Nephron (organoid): ENCODE results near the gene TMC4.
A peak's percentile ranks its signal among the peaks of the same experiment; 100 is the strongest.
"Not testable (repeated sequence)": the region's sequence is repeated elsewhere in the genome, so short reads cannot be mapped to it uniquely, and the experiment has no call there.

Source experiments
- H3K27ac Mint-ChIP-seq, 3 experiments: 2 replicates each; pipeline ENCODE4 v1.8.0; 2020; ENCODE audit warnings: mixed read lengths in 3 of 3, mild to moderate bottlenecking in 2 of 3, moderate library complexity in 1 of 3
- H3K27me3 Mint-ChIP-seq: 2 replicates; pipeline ENCODE4 v1.8.0; 2021; ENCODE audit warnings: low read depth, mild to moderate bottlenecking, moderate library complexity, mixed read lengths
- H3K36me3 Mint-ChIP-seq: 2 replicates; pipeline ENCODE4 v1.8.0; 2020; ENCODE audit warnings: low read depth, mixed read lengths
- H3K4me1 Mint-ChIP-seq: 2 replicates; pipeline ENCODE4 v1.8.0; 2020; ENCODE audit warnings: mixed read lengths
- H3K4me3 Mint-ChIP-seq, 3 experiments: 2 replicates each; pipeline ENCODE4 v1.8.0; 2020; ENCODE audit warnings: mild to moderate bottlenecking in 3 of 3, mixed read lengths in 3 of 3, moderate library complexity in 2 of 3
- H3K9me3 Mint-ChIP-seq: 2 replicates; pipeline ENCODE4 v1.8.0; 2020; ENCODE audit warnings: mixed read lengths
- TF ChIP-seq, protein P1 (sequence below), 3 experiments: fragments of 200-600 bp; sonication (generic); IDR thresholded peaks; one replicate each; pipeline ENCODE4 v1.5.0; 2021; ENCODE audit warnings: antibody characterized with exemption in 3 of 3; ENCODE audit not compliant: unreplicated experiment in 3 of 3

TMC4 gene

GRCh38 chr19:54172471-54173358 is at the start of gene TMC4:
TMC4 (minus strand) TSS chr19:54173160; CDS start chr19:54173117, 43 bp downstream.
- Mint-ChIP-seq H3K36me3 (peaks cover 3% of the 10 kb centered on the region), H3K9me3 (no peaks in the 10 kb centered on the region), H3K27ac (peak within 1 kb of the TSS in 2 of 3 experiments; percentile 20 to 80), H3K27me3 (no peaks in the 10 kb centered on the region), H3K4me1 (peaks cover 5% of the 10 kb centered on the region), H3K4me3 (peak within 1 kb of the TSS; percentile 73 to 78 (median 76))
- TF ChIP-seq, protein P1, sequence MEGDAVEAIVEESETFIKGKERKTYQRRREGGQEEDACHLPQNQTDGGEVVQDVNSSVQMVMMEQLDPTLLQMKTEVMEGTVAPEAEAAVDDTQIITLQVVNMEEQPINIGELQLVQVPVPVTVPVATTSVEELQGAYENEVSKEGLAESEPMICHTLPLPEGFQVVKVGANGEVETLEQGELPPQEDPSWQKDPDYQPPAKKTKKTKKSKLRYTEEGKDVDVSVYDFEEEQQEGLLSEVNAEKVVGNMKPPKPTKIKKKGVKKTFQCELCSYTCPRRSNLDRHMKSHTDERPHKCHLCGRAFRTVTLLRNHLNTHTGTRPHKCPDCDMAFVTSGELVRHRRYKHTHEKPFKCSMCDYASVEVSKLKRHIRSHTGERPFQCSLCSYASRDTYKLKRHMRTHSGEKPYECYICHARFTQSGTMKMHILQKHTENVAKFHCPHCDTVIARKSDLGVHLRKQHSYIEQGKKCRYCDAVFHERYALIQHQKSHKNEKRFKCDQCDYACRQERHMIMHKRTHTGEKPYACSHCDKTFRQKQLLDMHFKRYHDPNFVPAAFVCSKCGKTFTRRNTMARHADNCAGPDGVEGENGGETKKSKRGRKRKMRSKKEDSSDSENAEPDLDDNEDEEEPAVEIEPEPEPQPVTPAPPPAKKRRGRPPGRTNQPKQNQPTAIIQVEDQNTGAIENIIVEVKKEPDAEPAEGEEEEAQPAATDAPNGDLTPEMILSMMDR (IDR thresholded peaks at IDR 0.05; ENCODE audit: unreplicated experiment in 3 of 3), result peak in 1 of 3 experiments; percentile 42

- not testable (repeated sequence) for H3K36me3 Mint-ChIP-seq, H3K9me3 Mint-ChIP-seq, H3K4me1 Mint-ChIP-seq, H3K27ac Mint-ChIP-seq, H3K4me3 Mint-ChIP-seq
- peaks cover 14% of the 10 kb centered on the region for H3K27me3 Mint-ChIP-seq
These were observed 49.0 kb upstream of the TMC4 start for GRCh38 chr19:54221947-54222346.

DNA sequence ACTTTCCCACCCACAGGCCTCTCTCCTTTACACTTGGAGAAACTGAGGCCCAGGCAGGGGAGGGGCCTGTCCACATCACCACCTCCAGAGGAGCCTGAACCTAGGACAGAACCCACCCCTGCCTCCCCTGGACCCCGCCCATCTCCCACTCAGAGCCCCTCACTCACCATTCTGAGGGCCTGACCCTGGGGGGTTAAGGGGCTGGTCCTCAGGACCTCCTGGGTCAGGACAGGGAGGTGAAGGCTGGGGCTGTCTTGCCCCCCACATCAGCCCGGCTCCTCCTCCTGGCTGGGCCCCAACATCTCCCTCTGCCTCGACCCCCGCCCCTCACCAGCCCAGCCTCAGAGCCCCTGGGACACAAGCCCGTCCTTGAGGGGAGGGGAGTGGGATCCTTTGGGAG is 46.7 kb upstream of the TMC4 start:
- not testable (repeated sequence) for H3K27ac Mint-ChIP-seq, H3K9me3 Mint-ChIP-seq, H3K4me1 Mint-ChIP-seq, H3K36me3 Mint-ChIP-seq, H3K4me3 Mint-ChIP-seq
- H3K27me3 Mint-ChIP-seq, result peaks cover 11% of the 10 kb centered on the region

GRCh38 chr19:54218960-54219661 is 46.2 kb upstream of the TMC4 start:
- no peak overlapping the region for H3K4me3 Mint-ChIP-seq
- TF ChIP-seq, protein P1 (IDR thresholded peaks at IDR 0.05; ENCODE audit: unreplicated experiment in 3 of 3), result no peak
- no peaks in the 10 kb centered on the region for H3K9me3 Mint-ChIP-seq
- H3K4me1 Mint-ChIP-seq, result peaks cover 8% of the 10 kb centered on the region
- H3K36me3 Mint-ChIP-seq, result peaks cover 7% of the 10 kb centered on the region
- peaks cover 8% of the 10 kb centered on the region for H3K27me3 Mint-ChIP-seq
- no peak overlapping the region for H3K27ac Mint-ChIP-seq

DNA sequence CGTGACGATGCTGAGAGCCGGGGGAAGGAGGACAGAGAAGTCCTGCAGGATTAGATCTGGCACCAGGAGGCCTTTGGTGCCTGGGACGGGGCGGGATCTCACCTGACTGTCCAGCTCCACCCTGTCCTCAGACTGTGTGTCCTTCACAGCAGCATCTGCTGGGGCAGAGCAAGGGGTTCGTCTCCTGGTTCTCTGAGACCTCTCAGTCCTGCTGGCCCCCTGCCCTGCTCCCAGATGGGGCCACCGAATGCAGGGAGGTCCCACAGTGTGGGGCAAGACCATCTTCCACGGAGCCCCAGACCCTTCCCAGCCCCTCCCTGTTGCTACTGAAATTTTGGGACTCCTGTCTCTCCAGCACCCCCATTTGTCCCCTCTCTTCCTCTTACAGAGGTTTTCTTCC is 45.3 kb upstream of the TMC4 start:
- Mint-ChIP-seq H3K27me3 (peaks cover 8% of the 10 kb centered on the region), H3K4me1 (peaks cover 6% of the 10 kb centered on the region), H3K36me3 (peaks cover 9% of the 10 kb centered on the region), H3K27ac (peak overlapping the region in 1 of 3 experiments; percentile 65), H3K4me3 (no peak overlapping the region), H3K9me3 (no peaks in the 10 kb centered on the region)
- TF ChIP-seq, protein P1 (IDR thresholded peaks at IDR 0.05; ENCODE audit: unreplicated experiment in 3 of 3), result no peak

DNA sequence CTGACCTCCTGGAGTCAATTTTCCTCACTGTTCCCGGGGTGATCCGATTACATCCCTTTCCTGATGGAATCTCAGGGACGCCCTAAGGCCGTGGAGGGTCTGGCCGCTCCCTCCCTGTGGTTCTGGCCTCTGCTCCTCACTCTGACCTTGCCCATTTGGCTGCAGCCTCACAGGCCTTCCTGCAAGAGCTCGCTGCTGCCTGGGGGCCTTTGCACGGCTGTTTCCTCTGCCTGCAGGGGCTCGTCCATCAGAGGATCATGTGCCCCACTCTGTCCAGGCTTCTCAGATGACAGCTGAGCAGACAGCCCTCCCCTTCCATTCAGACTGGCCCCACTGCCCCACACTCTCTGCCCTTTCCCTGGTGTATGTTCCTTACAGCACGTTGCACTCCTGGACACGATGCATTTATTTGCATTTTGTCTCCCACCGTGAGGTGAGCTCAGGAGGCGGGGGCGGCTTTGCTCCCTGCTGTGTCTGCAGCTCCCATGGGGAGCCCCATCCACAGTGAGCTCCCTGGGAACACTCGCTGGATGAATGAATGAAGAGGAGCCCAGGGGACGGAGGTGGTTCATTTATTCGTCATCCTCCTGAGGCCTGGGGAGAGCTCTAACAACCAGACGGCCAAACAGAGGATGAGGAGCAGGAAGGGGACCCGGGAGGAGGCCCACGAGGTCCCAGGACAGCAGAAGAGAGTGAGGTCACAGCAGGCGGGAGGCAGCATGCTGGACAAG is 44.7 kb upstream of the TMC4 start:
- not testable (repeated sequence) for H3K4me1 Mint-ChIP-seq

DNA sequence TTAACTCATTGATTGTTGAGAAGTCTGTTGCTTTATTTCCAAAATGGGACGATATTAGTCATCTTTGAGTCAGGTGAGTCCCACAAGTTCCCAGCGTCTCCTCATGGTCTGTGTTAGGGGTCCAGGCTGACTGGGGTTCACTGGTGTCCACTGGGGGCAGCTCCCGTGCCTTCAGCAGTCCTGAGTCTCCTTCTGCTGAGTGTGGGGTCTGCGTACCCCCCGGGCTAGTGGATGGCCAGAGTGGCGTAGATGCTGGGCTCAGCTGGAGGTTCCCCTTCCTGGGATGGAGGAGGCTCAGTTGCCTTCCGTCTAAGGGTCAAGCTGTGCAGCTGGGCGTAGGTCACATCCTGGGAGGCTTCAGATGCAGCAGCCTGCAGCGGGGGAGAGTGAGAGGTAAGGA is 43.9 kb upstream of the TMC4 start:
- H3K9me3 Mint-ChIP-seq, result no peaks in the 10 kb centered on the region
- TF ChIP-seq, protein P1 (IDR thresholded peaks at IDR 0.05; ENCODE audit: unreplicated experiment in 3 of 3), result no peak
- peaks cover 4% of the 10 kb centered on the region for H3K4me1 Mint-ChIP-seq
- peaks cover 8% of the 10 kb centered on the region for H3K27me3 Mint-ChIP-seq
- peaks cover 16% of the 10 kb centered on the region for H3K36me3 Mint-ChIP-seq
- no peak overlapping the region for H3K4me3 Mint-ChIP-seq
- no peak overlapping the region for H3K27ac Mint-ChIP-seq

More for the DNA sequence above, 44.7 kb upstream of the TMC4 start:
- Mint-ChIP-seq H3K27ac (peak overlapping the region in 1 of 3 experiments; percentile 65), H3K36me3 (peaks cover 14% of the 10 kb centered on the region)
- not testable (repeated sequence) for H3K9me3 Mint-ChIP-seq, H3K27me3 Mint-ChIP-seq, H3K4me3 Mint-ChIP-seq

- H3K27me3 Mint-ChIP-seq, H3K27ac Mint-ChIP-seq, H3K4me3 Mint-ChIP-seq, H3K9me3 Mint-ChIP-seq: not testable (repeated sequence)
- H3K4me1 Mint-ChIP-seq, result peaks cover 17% of the 10 kb centered on the region
- peaks cover 26% of the 10 kb centered on the region for H3K36me3 Mint-ChIP-seq
These were observed 41.8 kb upstream of the TMC4 start for GRCh38 chr19:54214734-54215133.

DNA sequence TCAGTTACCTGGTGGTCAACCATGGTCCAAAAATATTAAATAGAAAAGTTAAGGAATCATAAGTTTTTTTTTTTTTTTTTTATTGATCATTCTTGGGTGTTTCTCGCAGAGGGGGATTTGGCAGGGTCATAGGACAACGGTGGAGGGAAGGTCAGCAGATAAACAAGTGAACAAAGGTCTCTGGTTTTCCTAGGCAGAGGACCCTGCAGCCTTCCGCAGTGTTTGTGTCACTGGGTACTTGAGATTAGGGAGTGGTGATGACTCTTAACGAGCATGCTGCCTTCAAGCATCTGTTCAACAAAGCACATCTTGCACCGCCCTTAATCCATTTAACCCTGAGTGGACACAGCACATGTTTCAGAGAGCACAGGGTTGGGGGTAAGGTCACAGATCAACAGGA is 41.3 kb upstream of the TMC4 start:
- peaks cover 27% of the 10 kb centered on the region for H3K36me3 Mint-ChIP-seq
- not testable (repeated sequence) for H3K27me3 Mint-ChIP-seq, H3K9me3 Mint-ChIP-seq, H3K27ac Mint-ChIP-seq, H3K4me3 Mint-ChIP-seq
- peaks cover 19% of the 10 kb centered on the region for H3K4me1 Mint-ChIP-seq
